Ascending aorta (tissue), 2 donors: ENCODE data around the gene PPFIA3. TPM values are rescaled to one million over a fixed set of nuclear protein-coding genes. Genes with fewer than 3 reads are reported as not detected.

Experiments
- DNase-seq, 2 donors: peaks; one replicate each; pipeline ENCODE4 v3.0.0-alpha.2; 2019; ENCODE audit warnings: low spot score in 2 of 2
- H3K27ac ChIP-seq, 2 donors: fragments of 200-600 bp; sonication (generic); one replicate each; pipeline ENCODE4 v1.5.1; 2016 to 2017; ENCODE audit warnings: mild to moderate bottlenecking in 1 of 2
- H3K27me3 ChIP-seq: fragments of 200-600 bp; sonication (generic); one replicate; pipeline ENCODE4 v1.5.1; 2017
- H3K36me3 ChIP-seq, 2 donors: fragments of 200-600 bp; sonication (generic); one replicate each; pipeline ENCODE4 v1.5.1; 2016
- H3K4me1 ChIP-seq, 2 donors: fragments of 200-600 bp; sonication (generic); one replicate each; pipeline ENCODE4 v1.5.1; 2016 to 2017; ENCODE audit warnings: mild to moderate bottlenecking in 1 of 2
- H3K4me3 ChIP-seq, 2 donors: fragments of 200-600 bp; sonication (generic); one replicate each; pipeline ENCODE4 v1.5.1; 2016 to 2017; ENCODE audit warnings: mild to moderate bottlenecking in 1 of 2
- H3K9me3 ChIP-seq, 2 donors: fragments of 200-600 bp; sonication (generic); one replicate each; pipeline ENCODE4 v1.5.1; 2016
- CTCF ChIP-seq, 3 experiments: fragments of 200-600 bp in 2 of 3; fragments of 450-650 bp in 1 of 3; sonication (generic) in 2 of 3; IDR thresholded peaks; one replicate each; pipeline ENCODE4 v1.5.1; 2016 to 2019; ENCODE audit warnings: antibody characterized with exemption in 3 of 3, mild to moderate bottlenecking in 1 of 3, moderate library complexity in 1 of 3
- intact Hi-C: fragments of 100-400 bp; cut with DNase I; formaldehyde crosslinking; loops from one replicate; pipeline ENCODE4 v1.15.1; 2023
- total RNA-seq: library from RNA; depleted of rRNA; stranded (reverse); fragments of >200 nt; gene quantifications from one replicate; pipeline ENCODE4 v1.1.0, GENCODE V29; 2016

Gene PPFIA3
- total RNA-seq, 1 donor from 2014 or later, result 33.3 TPM

GRCh38 chr19:49193822-49194394 lies 74.6 kb downstream of the PPFIA3 start:
- no peak for DNase-seq
- no peak overlapping the region for H3K4me3 ChIP-seq
- H3K27me3 ChIP-seq, result no peaks in the 10 kb centered on the region
- H3K9me3 ChIP-seq, result no peaks in the 10 kb centered on the region
- H3K27ac ChIP-seq, result no peak overlapping the region
- TF ChIP-seq CTCF (IDR thresholded peaks at IDR 0.05), result no peak
- H3K36me3 ChIP-seq, result peaks cover 35 to 43% of the 10 kb centered on the region in 2 donors
- H3K4me1 ChIP-seq, result no peaks in the 10 kb centered on the region
- intact Hi-C loops, result no loop called here

- Histone ChIP-seq H3K9me3 (no peaks in the 10 kb centered on the region), H3K4me3 (no peak overlapping the region), H3K4me1 (no peaks in the 10 kb centered on the region), H3K27ac (no peak overlapping the region), H3K36me3 (peaks cover 30 to 38% of the 10 kb centered on the region in 2 donors), H3K27me3 (no peaks in the 10 kb centered on the region)
- intact Hi-C loops, result no loop called here
- TF ChIP-seq CTCF (IDR thresholded peaks at IDR 0.05), result no peak
- no peak for DNase-seq
These were observed 75.1 kb downstream of the PPFIA3 start for GRCh38 chr19:49194408-49194807.

- Histone ChIP-seq H3K27ac (peak overlapping the region; percentile 24 to 59), H3K36me3 (peaks cover 22 to 29% of the 10 kb centered on the region in 2 donors), H3K4me1 (no peaks in the 10 kb centered on the region), H3K4me3 (peak overlapping the region in 1 of 2 donors; percentile 47), H3K9me3 (no peaks in the 10 kb centered on the region), H3K27me3 (no peaks in the 10 kb centered on the region)
- no peak for TF ChIP-seq CTCF (IDR thresholded peaks at IDR 0.05)
- no peak for DNase-seq
- intact Hi-C loops, result no loop called here
These were observed 77.3 kb downstream of the PPFIA3 start for GRCh38 chr19:49196527-49197240.

- Histone ChIP-seq H3K36me3 (peaks cover 30 to 48% of the 10 kb centered on the region in 2 donors), H3K4me1 (no peaks in the 10 kb centered on the region), H3K9me3 (no peaks in the 10 kb centered on the region), H3K27ac (no peak overlapping the region), H3K4me3 (no peak overlapping the region), H3K27me3 (no peaks in the 10 kb centered on the region)
- no peak for DNase-seq
- no peak for TF ChIP-seq CTCF (IDR thresholded peaks at IDR 0.05)
- intact Hi-C loops, result loop anchor here (1.0 kb wide), 1 partner anchor 51 kb away; no protein-coding TSS in a partner anchor
These were observed 81.0 kb downstream of the PPFIA3 start for GRCh38 chr19:49200238-49200862.

Other genes starting within 250 kb of the PPFIA3 start
- 142 TPM for gene PPP1R15A, start 247.1 kb upstream of the PPFIA3 start, total RNA-seq
- not detected for gene TULP2, start 220.8 kb upstream of the PPFIA3 start, total RNA-seq
- 505 TPM for gene NUCB1, start 219.2 kb upstream of the PPFIA3 start, total RNA-seq
- not detected for gene DHDH, start 185.8 kb upstream of the PPFIA3 start, total RNA-seq
- 182 TPM for gene BAX, start 164.7 kb upstream of the PPFIA3 start, total RNA-seq
- gene FTL, start 154.2 kb upstream of the PPFIA3 start, total RNA-seq, result 7,736 TPM
- 21.8 TPM for gene GYS1, start 126.2 kb upstream of the PPFIA3 start, total RNA-seq
- gene RUVBL2, start 125.7 kb upstream of the PPFIA3 start, total RNA-seq, result 106 TPM
- not detected for gene LHB, start 102.5 kb upstream of the PPFIA3 start, total RNA-seq
- gene CGB3, start 95.2 kb upstream of the PPFIA3 start, total RNA-seq, result not detected
- not detected for gene CGB2, start 87.7 kb upstream of the PPFIA3 start, total RNA-seq
- gene CGB1, start 82.6 kb upstream of the PPFIA3 start, total RNA-seq, result not detected
- gene CGB5, start 75.7 kb upstream of the PPFIA3 start, total RNA-seq, result not detected
- gene CGB8, start 70.4 kb upstream of the PPFIA3 start, total RNA-seq, result not detected
- gene CGB7, start 61.8 kb upstream of the PPFIA3 start, total RNA-seq, result 10.2 TPM
- not detected for gene NTF4, start 54.7 kb upstream of the PPFIA3 start, total RNA-seq
- not detected for gene KCNA7, start 46.8 kb upstream of the PPFIA3 start, total RNA-seq
- gene SNRNP70, start 34.1 kb upstream of the PPFIA3 start, total RNA-seq, result 185 TPM
- 42.1 TPM for gene LIN7B, start 5.2 kb upstream of the PPFIA3 start, total RNA-seq
- gene C19orf73, start 401 bp upstream of the PPFIA3 start, total RNA-seq, result not detected
- gene HRC, start 35.9 kb downstream of the PPFIA3 start, total RNA-seq, result not detected
- 63.4 TPM for gene TRPM4, start 38.2 kb downstream of the PPFIA3 start, total RNA-seq
- 0.85 TPM for gene SLC6A16, start 205.6 kb downstream of the PPFIA3 start, total RNA-seq
- 15.6 TPM for gene CD37, start 215.9 kb downstream of the PPFIA3 start, total RNA-seq
- gene TEAD2, start 242.9 kb downstream of the PPFIA3 start, total RNA-seq, result 51.4 TPM
- gene DKKL1, start 244.3 kb downstream of the PPFIA3 start, total RNA-seq, result not detected